IPS-15b (cell line): ENCODE data around the gene POLQ.

Experiments
- H3K27me3 ChIP-seq: one replicate; pipeline ENCODE4 v1.6.1; 2013; ENCODE audit warnings: low read length; ENCODE audit not compliant: control insufficient read depth, insufficient read depth
- H3K36me3 ChIP-seq: one replicate; pipeline ENCODE4 v1.6.1; 2013; ENCODE audit warnings: low read length; ENCODE audit not compliant: control insufficient read depth, insufficient read depth
- H3K4me1 ChIP-seq: one replicate; pipeline ENCODE4 v1.6.1; 2013; ENCODE audit warnings: mild to moderate bottlenecking, low read length; ENCODE audit not compliant: control insufficient read depth, insufficient read depth
- H3K4me3 ChIP-seq: one replicate; pipeline ENCODE4 v1.5.1; 2013; ENCODE audit warnings: low read depth, low read length
- H3K9ac ChIP-seq: one replicate; pipeline ENCODE4 v1.6.1; 2013; ENCODE audit warnings: low read depth, mild to moderate bottlenecking, low read length
- H3K9me3 ChIP-seq: one replicate; pipeline ENCODE4 v1.6.1; 2013; ENCODE audit warnings: mild to moderate bottlenecking, low read length; ENCODE audit not compliant: control insufficient read depth, insufficient read depth

POLQ gene

DNA sequence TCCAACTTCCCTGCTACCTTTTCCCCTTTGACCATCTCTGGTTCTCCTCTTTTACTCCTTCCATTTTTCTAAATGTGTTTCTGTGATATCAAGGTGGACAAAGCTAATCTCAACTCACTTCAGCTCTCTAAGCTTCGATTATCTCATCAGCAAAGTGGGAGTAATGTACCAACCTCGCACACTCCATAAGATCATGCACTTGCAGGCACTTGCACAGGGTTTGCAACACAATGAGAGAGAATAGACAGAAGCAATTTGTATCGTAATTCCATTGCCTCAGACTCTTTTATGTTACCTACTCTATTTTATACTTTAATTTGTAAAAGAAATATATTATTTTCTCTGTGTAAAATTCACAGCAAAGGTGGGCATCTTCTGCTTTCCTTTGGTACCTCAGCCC lies 7.0 kb upstream of the POLQ start:
- no peaks in the 10 kb centered on the region for H3K36me3 ChIP-seq
- H3K4me3 ChIP-seq, result no peak overlapping the region
- no peaks in the 10 kb centered on the region for H3K9me3 ChIP-seq

DNA sequence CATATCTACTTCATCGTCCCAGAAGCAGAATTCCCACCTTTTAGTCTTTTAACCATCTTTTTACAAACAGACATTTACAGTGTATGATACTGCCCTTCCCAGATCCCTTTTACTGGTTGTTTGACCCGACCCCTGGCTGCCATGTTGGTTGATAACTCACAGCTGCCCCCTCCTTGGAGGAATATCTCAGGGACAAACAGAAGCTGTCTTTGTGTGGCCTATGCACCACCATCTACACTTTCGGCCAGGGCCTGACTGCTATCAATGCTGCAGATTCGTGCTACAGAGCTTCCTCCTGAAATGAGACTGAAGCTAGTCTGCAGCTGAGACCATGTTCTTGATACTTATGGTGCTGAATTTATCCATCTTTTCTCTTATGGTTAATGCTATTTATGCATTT lies 6.6 kb upstream of the POLQ start:
- H3K9me3 ChIP-seq, result no peaks in the 10 kb centered on the region
- H3K9ac ChIP-seq, result no peak overlapping the region
- H3K4me1 ChIP-seq, result no peaks in the 10 kb centered on the region
- H3K27me3 ChIP-seq, result no peaks in the 10 kb centered on the region
- H3K4me3 ChIP-seq, result no peak overlapping the region
- no peaks in the 10 kb centered on the region for H3K36me3 ChIP-seq

More for the DNA sequence above, 7.0 kb upstream of the POLQ start:
- Histone ChIP-seq H3K9ac (no peak overlapping the region), H3K4me1 (no peaks in the 10 kb centered on the region), H3K27me3 (no peaks in the 10 kb centered on the region)

GRCh38 chr3:121545049-121545573 lies 677 bp downstream of the POLQ start:
- H3K4me1 ChIP-seq, result no peaks in the 10 kb centered on the region
- H3K27me3 ChIP-seq, result no peaks in the 10 kb centered on the region
- H3K36me3 ChIP-seq, result peaks cover 3% of the 10 kb centered on the region
- peak overlapping the region; percentile 67 for H3K9ac ChIP-seq
- H3K9me3 ChIP-seq, result no peaks in the 10 kb centered on the region
- peak overlapping the region; percentile 88 for H3K4me3 ChIP-seq

DNA sequence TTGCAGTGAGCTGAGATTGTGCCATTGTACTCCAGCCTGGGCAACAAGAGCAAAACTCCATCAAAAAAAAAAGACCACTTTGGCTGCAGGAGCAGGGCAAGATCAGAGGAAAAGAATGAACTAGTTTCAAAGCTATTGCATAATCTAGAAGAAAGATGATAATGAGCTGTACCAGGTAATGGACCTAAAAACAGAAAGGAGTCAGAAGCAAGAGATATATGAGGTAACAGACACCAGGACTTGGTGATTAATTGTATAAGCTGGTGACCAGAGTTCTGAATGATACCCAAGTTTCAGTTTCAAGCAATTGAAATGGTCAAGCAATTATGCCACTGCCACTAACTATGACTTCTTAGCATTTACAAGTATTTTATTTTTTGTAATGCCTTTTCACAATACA lies 2.9 kb downstream of the POLQ start:
- no peak overlapping the region for H3K9ac ChIP-seq
- no peak overlapping the region for H3K4me3 ChIP-seq
- no peaks in the 10 kb centered on the region for H3K27me3 ChIP-seq
- no peaks in the 10 kb centered on the region for H3K9me3 ChIP-seq
- H3K4me1 ChIP-seq, result no peaks in the 10 kb centered on the region
- H3K36me3 ChIP-seq, result peaks cover 8% of the 10 kb centered on the region

DNA sequence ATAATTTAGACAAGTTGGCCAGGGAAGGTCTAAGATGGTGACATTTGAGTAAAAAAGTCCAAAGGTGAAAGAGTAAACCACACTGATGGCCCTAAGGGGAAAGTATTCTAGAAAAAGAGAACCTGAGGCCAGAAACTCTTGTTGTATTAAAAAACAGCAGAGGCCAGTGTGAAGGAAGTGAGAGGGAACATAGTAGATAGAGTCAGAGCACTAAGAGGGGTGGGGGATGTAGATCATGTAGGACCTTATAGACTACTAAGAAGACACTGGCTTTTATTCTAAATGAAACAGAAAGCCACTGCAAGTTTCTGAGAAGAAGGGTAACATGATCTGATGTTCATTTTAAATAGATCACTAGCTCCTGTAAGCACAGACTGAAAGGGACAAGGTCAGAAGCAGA lies 14.5 kb downstream of the POLQ start:
- H3K4me1 ChIP-seq, result no peaks in the 10 kb centered on the region
- no peak overlapping the region for H3K9ac ChIP-seq
- no peak overlapping the region for H3K4me3 ChIP-seq
- H3K36me3 ChIP-seq, result peaks cover 10% of the 10 kb centered on the region
- H3K9me3 ChIP-seq, result no peaks in the 10 kb centered on the region
- H3K27me3 ChIP-seq, result no peaks in the 10 kb centered on the region

- peaks cover 16% of the 10 kb centered on the region for H3K36me3 ChIP-seq
- no peaks in the 10 kb centered on the region for H3K9me3 ChIP-seq
- no peak overlapping the region for H3K4me3 ChIP-seq
- no peaks in the 10 kb centered on the region for H3K27me3 ChIP-seq
- H3K9ac ChIP-seq, result no peak overlapping the region
- H3K4me1 ChIP-seq, result no peaks in the 10 kb centered on the region
Measured at GRCh38 chr3:121529308-121529707, 16.5 kb downstream of the POLQ start.

DNA sequence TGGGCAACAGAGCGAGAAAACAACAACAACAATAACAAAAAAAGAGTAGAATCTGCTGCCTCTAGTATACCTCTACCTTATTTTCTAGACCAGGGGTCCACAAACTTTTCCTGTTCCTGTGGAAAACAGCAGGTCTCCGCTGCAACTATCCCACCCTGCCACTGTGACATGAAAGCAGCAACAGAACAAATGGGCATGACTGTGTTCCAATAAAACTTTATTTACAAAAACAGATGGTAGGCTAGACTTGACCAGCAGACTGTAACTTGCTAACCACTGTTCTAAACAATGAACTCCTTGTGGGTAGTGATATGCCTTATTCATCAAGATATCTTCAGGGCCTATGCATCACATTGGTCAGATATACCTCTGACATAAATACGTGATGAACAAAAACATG lies 25.3 kb downstream of the POLQ start:
- peaks cover 4% of the 10 kb centered on the region for H3K36me3 ChIP-seq
- H3K9me3 ChIP-seq, result no peaks in the 10 kb centered on the region
- H3K4me3 ChIP-seq, result no peak overlapping the region
- no peak overlapping the region for H3K9ac ChIP-seq
- H3K27me3 ChIP-seq, result no peaks in the 10 kb centered on the region
- no peaks in the 10 kb centered on the region for H3K4me1 ChIP-seq

- Histone ChIP-seq H3K4me1 (no peaks in the 10 kb centered on the region), H3K36me3 (peaks cover 5% of the 10 kb centered on the region), H3K4me3 (no peak overlapping the region), H3K9ac (no peak overlapping the region), H3K27me3 (no peaks in the 10 kb centered on the region), H3K9me3 (no peaks in the 10 kb centered on the region)
Measured at GRCh38 chr3:121517953-121518655, 27.7 kb downstream of the POLQ start.

DNA sequence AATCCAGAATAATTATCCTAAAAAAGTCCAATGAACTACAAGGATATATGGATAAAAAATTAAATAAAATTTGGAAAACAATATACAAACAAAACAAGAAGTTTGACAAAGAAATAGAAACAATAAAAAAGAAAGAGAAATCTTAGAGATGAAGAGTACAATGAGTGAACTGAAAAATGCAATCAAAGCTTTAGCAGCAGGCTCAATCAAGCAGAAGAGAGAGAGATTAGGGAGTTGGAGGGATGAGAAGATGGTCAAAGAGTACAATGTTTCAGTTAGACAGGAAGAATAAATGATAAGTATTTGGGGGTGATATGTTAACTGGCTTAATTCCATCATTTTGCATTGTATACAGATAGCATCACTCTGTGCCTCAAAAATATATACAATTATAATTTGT lies 29.9 kb downstream of the POLQ start:
- Histone ChIP-seq H3K4me1 (no peaks in the 10 kb centered on the region), H3K9ac (no peak overlapping the region), H3K36me3 (peaks cover 5% of the 10 kb centered on the region), H3K4me3 (no peak overlapping the region), H3K9me3 (no peaks in the 10 kb centered on the region), H3K27me3 (no peaks in the 10 kb centered on the region)

DNA sequence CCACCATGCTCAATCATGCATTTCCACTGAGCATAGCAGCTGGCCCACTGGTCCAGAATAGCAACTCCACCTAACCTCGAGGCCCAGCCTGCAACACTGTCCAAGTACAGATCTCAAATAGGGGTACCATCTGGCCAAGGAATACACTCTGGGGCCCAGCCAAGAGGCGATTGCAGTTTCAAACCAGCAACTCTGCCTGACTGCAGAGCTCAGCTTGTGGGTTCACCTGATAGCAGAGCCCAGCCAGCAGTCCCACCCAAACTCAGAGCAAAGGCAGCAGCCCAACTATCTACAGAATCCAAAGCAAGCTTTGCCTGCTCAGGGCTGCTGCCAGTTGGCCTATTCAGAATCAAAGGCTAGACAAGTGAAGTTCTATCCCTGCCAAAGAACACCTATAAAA lies 30.5 kb downstream of the POLQ start:
- Histone ChIP-seq H3K4me1 (no peaks in the 10 kb centered on the region), H3K27me3 (no peaks in the 10 kb centered on the region), H3K4me3 (no peak overlapping the region), H3K9ac (no peak overlapping the region), H3K9me3 (no peaks in the 10 kb centered on the region), H3K36me3 (peaks cover 5% of the 10 kb centered on the region)

GRCh38 chr3:121514496-121514895 lies 31.3 kb downstream of the POLQ start:
- Histone ChIP-seq H3K4me1 (no peaks in the 10 kb centered on the region), H3K27me3 (no peaks in the 10 kb centered on the region), H3K9me3 (no peaks in the 10 kb centered on the region), H3K9ac (no peak overlapping the region), H3K4me3 (no peak overlapping the region), H3K36me3 (peaks cover 5% of the 10 kb centered on the region)

DNA sequence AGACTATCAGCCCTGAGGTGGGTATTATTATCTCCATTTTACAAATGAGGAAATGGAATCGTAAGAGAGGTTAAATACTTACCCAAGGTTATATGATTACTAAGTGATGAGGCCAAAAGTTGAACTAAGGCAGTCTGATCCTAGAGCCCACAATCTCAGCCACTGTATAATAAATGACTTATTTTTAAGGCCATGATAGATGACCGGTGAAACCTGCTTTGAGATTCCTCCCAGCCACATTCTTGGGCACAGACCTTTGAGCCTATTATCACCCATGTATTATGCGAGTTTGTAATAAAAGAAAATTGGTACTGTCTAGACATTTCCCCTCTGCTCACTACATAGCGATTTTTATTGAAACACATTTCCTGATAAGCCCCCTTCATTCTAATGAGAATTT lies 37.4 kb downstream of the POLQ start:
- H3K4me3 ChIP-seq, result no peak overlapping the region
- no peaks in the 10 kb centered on the region for H3K4me1 ChIP-seq
- no peaks in the 10 kb centered on the region for H3K9me3 ChIP-seq
- H3K36me3 ChIP-seq, result peaks cover 3% of the 10 kb centered on the region
- no peak overlapping the region for H3K9ac ChIP-seq
- H3K27me3 ChIP-seq, result no peaks in the 10 kb centered on the region
